Activated T-cell treated with anti-CD3 and anti-CD28 coated beads for 48 hours (primary cell): ENCODE data around the gene ZNF785.
"Not testable (repeated sequence)": the region's sequence is repeated elsewhere in the genome, so short reads cannot be mapped to it uniquely, and the experiment has no call there.

Source experiments
- DNase-seq: peaks from one replicate; pipeline ENCODE4 v3.0.0-alpha.2; 2020; ENCODE audit warnings: low read depth

The ZNF785 gene

DNA sequence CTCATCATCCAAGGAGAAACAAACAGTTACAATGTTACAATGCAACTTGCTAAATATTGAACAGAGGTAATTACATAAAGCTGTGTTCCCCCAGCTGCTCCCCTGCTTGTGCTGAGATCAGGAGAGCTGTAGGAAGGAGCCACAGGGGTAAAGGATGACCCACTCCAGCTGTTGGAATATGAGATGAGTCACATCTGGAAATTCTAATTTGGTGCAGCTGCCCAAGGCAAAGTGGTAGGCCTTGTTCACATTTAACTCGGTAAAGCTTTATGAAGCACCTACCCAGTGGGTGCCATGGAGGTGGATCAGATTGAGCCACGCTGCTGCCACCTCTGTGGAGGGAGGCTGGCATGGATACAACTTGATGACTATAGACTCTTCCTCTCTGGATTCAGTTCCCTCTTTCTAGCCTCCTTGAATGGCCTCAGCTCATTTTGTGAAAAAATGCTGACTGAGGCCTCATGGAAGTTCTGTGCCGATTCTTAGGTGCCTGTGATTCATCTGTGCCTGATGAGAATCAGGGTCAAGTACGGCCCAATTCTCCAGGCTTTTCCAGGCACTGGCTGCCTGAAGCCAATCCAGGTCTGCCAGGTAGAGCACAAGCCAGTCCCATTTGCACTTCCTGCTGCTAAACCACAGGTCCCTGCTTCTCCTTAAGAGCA lies 17.2 kb upstream of the ZNF785 start:
- DNase-seq: no peak

DNA sequence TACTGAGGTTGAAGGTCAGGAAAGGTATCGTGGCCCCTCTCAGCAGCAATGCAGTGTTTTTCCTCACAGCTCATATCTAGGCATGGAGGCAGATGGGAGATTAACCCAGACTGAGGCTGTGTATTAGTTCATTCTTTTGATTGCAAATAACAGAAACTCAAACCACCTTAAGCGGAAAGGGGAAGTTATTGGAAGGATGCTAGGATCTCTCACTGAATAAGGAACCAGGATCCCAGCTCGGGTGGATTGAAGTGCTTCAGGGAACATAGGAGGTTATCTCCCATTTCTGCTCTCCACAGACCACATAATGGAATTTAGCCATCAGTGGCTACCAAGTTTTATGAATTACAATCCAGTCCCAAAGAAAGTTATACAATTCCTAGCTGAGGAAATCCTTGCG lies 16.5 kb upstream of the ZNF785 start:
- no peak for DNase-seq

GRCh38 chr16:30600929-30601328 lies 15.4 kb upstream of the ZNF785 start:
- no peak for DNase-seq

GRCh38 chr16:30600215-30600614 lies 14.7 kb upstream of the ZNF785 start:
- no peak for DNase-seq

- DNase-seq: no peak
Observed at GRCh38 chr16:30592871-30593270, 7.4 kb upstream of the ZNF785 start.

- DNase-seq: not testable (repeated sequence)
Observed at GRCh38 chr16:30590869-30591268, 5.4 kb upstream of the ZNF785 start.

DNA sequence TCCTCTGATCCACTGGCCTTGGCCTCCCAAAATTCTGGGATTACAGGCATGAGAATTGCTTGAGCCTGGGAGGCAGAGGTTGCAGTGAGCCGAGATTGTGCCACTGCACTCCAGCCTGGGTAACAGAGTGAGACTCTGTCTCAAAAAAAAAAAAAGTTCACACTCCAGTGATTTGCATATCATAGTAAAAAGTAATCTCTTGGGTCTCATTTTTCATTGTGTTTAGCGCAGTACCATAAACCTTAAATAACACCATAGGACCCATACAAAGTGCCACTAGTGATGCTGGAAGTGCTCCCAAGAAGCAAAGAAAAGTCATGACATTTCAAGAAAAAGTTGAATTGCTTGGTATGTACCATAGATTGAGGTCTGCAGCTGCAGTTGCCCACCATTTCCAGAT lies 4.1 kb upstream of the ZNF785 start:
- not testable (repeated sequence) for DNase-seq

DNA sequence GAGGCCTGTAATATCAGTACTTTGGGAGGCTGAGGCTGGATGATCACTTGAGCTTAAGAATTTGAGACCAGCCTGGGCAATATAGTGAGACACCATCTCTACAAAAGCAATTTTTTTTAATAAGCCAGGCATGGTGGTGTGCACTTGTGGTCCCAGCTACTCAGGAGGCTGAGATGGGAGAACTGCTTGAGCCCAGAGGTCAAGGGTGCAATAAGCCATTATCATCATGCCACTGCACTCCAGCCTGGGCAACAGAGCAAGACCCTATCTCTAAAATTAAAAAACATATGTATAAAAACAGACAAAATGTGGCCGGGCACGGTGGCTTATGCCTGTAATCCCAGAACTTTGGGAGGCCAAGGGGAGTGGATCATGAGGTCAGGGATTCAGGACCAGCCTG lies 3.2 kb upstream of the ZNF785 start:
- no peak for DNase-seq

DNA sequence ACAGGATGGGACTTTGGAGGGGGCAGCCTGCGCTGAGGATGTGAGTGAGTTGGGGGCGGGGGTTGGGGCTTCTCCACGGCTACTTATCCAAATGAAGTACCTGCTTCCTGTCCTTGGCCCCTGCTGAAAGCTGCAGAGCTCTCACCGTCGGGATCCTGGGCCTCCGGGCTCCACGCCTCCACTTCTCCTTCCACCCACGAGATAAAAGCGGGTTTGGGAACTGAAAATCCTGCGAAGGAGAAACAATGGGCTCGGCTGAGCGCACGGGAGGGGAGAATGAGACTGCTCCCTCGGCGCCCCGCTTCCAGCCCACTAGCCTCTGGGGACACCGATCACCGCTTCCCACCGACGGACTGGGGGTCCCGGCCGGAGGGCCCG lies 486 bp downstream of the ZNF785 start:
- DNase-seq: no peak

- no peak for DNase-seq
Observed at GRCh38 chr16:30582611-30583340, 2.7 kb downstream of the ZNF785 start.

- DNase-seq: no peak
Observed at GRCh38 chr16:30581457-30581856, 4.0 kb downstream of the ZNF785 start.

- no peak for DNase-seq
Observed at GRCh38 chr16:30574678-30575077, 10.8 kb downstream of the ZNF785 start.

DNA sequence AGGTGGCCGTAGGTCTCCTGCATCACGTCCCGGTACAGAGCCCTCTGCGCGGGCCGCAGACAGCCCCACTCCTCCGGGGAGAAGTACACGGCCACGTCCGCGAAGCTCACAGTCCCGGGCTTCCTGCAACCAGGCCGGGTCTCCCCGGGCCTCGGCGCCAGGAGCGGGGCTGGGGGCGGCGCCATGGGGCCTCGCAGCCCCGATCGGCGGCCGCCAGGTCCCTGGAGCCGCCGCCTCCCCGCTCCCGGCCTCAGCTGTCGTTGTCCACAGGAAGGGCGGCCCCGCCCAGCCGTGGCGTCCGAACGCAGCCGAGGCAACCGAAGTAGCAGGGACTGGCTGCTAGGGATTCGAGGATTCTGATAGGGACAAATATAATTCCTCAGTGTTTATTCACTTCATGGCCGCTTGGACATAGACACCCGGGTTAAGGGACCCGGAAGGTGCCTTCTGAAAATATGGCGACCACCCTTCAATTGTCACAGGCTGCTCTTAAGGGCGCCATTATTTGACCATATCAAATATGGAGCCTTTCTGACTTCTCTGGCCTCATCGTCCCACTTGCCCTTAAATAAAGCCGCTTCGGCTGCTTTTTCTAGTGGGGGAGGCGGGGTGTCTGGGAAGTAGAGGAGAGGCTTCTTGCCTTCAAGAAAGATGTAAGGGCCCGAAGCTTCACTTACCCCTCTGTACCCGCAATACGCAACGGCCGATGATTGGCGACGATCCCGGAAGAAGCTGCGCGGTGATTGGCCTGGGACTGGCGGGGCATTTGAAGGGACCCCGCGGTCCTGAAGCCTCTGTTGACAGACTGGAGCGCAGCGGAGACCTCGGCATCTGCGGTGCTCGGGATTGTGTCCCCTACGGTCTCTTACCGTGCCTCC lies 13.8 kb downstream of the ZNF785 start, which contains the start of gene ZNF688:
TSS of gene ZNF688 (minus strand) at position 270 of the 878 bp plus-strand sequence. CDS start at position 185, 85 bp downstream.
- peak; percentile 86 for DNase-seq

GRCh38 chr16:30570636-30571444 lies 14.7 kb downstream of the ZNF785 start:
- no peak for DNase-seq

- no peak for DNase-seq
Observed at GRCh38 chr16:30569746-30570635, 15.5 kb downstream of the ZNF785 start.

DNA sequence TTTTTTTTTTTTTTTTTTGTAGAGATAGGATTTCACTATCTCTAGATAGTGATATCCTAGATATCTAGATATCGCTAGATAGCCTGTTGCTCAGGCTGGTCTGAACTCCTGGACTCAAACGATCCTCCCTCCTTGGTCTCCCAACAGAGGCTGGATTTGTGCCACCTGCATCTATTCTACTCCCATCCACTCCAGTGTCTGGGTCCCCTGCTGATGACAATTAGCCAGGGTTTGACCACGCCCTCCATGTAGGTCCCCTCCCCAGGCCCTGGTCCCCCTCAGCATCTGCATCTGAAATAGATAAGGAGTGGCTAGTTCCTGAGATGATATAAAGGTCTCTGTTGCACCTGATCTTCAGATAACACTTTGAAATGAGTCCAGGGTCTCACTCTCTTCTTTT lies 16.2 kb downstream of the ZNF785 start:
- no peak for DNase-seq

DNA sequence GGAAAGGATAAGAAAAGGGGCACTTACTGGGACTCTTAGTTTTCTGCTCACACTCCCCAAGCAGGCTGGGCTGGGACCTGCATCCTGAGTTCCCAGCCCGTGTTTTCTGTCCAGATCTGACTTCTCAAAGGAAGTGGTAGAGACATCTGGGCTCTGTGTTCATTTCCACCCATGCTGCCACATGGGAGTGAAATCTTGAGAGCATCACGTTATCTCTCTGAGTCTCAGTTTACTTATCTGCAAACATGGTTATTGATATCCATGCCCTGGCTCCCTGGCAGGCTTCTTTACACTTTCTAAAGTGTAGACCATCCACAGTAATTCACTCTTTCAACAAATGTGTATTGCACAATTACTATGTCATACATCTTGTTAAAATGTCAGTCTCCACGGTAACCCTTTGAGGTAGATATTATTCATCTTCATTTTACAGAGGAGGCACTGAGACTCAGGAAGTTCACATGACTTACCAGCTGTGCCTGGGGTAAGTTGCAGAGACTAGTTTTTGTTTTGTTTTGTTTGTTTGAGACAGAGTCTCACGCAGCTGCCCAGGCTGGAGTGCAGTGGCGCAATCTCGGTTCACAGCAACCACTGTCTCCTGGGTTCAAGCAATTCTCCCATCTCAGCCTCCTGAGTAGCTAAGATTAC lies 17.4 kb downstream of the ZNF785 start:
- no peak for DNase-seq

- no peak for DNase-seq
Observed at GRCh38 chr16:30567160-30567990, 18.1 kb downstream of the ZNF785 start.

DNA sequence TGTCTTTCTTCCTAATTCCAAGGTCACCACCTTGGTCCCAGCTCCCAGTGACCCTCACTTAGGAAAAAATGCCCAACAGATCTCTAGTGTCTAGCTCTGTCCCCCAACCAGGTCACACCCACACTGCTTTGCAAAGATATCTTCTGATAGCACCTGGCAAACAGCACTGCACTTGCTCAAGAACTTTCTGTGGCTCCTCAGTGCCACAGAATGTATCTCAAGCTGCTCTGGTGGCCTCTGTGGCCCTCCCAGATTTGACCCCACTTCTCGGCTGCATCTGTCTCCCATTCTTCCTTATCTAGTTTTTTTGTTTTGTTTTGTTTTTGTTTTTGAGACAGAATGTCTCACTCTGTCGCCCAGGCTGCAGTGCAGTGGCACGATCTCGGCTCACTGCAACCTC lies 19.0 kb downstream of the ZNF785 start:
- no peak for DNase-seq
